Muscle layer of duodenum (tissue), 2 donors: ENCODE results near the gene BANF2.

Source experiments
- H3K27ac ChIP-seq: one replicate; pipeline ENCODE4 v1.7.0; 2013; ENCODE audit warnings: mild to moderate bottlenecking, low read length
- H3K27me3 ChIP-seq: one replicate; pipeline ENCODE4 v1.7.0; 2013; ENCODE audit warnings: low read depth, mild to moderate bottlenecking, control low read depth, low read length
- H3K36me3 ChIP-seq, 2 donors: one replicate each; pipeline ENCODE4 v1.7.0; 2013; ENCODE audit warnings: low read length in 2 of 2, control low read depth in 1 of 2, mild to moderate bottlenecking in 1 of 2; ENCODE audit not compliant: insufficient read depth in 2 of 2, control insufficient read depth in 1 of 2
- H3K4me1 ChIP-seq, 2 donors: one replicate each; pipeline ENCODE4 v1.7.0; 2013; ENCODE audit warnings: low read length in 2 of 2, mild to moderate bottlenecking in 2 of 2, control low read depth in 1 of 2, moderate library complexity in 1 of 2; ENCODE audit not compliant: insufficient read depth in 2 of 2, control insufficient read depth in 1 of 2
- H3K4me3 ChIP-seq, 2 donors: one replicate each; pipeline ENCODE4 v1.7.0; 2013; ENCODE audit warnings: low read length in 2 of 2, low read depth in 1 of 2, mild to moderate bottlenecking in 1 of 2
- H3K9me3 ChIP-seq, 2 donors: one replicate each; pipeline ENCODE4 v1.7.0; 2013; ENCODE audit warnings: low read length in 2 of 2, control low read depth in 1 of 2, mild to moderate bottlenecking in 1 of 2; ENCODE audit not compliant: control insufficient read depth in 1 of 2
- donor health status: healthy.

BANF2 gene

DNA sequence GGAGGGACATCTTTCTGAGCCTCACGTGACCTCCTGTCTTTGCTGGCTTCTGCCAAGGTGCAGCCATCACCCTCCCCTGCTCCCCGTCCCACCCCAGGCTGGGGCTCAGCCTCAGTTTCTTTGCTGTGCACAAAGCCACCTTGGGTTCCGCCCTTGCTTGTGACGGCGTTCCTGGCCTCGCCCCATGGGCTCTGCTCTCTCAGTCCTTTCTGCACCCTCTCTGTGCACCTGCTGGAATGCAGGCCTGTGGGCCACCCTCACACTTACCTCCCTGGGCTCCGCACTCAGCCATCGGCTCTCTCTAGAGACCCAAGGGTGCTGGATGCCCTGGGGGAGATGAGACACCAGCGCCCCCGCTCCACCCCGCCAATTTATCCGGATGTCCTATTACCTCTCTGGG lies 28.3 kb downstream of the BANF2 start:
- Histone ChIP-seq H3K4me1 (no peaks in the 10 kb centered on the region), H3K9me3 (no peaks in the 10 kb centered on the region), H3K27ac (no peak overlapping the region), H3K27me3 (no peaks in the 10 kb centered on the region), H3K36me3 (no peaks in the 10 kb centered on the region), H3K4me3 (no peak overlapping the region)

DNA sequence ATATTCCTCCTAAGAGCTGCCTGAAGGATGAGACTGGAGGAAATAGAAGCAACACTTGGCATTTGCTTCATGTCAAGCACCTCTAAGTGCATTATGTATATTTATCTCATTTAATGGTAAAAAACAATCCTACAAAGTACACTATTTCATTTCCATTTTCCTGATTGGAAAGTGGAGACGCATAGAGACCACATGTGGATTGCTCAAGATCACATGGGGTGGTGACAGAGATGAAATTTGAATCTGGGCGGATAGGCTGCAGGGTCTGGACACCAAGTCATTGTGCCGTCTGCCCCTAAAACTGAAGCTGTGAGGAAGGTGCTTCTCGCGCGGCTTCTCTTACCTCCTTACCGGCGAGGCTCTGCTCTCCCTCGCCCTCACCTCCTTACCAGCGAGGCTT lies 30.3 kb downstream of the BANF2 start:
- Histone ChIP-seq H3K4me1 (no peaks in the 10 kb centered on the region), H3K36me3 (no peaks in the 10 kb centered on the region), H3K4me3 (no peak overlapping the region), H3K9me3 (no peaks in the 10 kb centered on the region), H3K27ac (no peak overlapping the region), H3K27me3 (no peaks in the 10 kb centered on the region)

DNA sequence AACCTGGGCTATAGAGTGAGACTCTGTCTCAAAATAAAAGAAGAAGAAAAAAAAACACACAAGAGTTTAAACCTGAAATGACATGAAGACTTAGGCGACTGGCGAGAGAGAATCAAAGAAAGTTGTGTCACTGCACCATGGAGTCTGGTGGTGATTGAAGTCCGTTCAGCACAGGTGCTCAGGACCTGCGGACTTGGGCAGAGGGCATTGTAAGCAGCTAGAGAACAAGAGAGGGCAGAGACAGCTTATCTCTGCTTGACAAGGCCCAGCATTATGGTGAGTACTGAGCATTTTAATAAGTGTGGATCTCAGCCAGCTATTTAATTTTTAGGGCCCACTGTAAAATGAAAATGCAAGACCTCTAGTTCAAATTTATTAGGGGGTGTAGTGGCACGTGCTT lies 31.5 kb downstream of the BANF2 start:
- Histone ChIP-seq H3K4me1 (no peaks in the 10 kb centered on the region), H3K27me3 (no peaks in the 10 kb centered on the region), H3K36me3 (no peaks in the 10 kb centered on the region), H3K9me3 (peaks cover 0 to 4% of the 10 kb centered on the region in 2 donors), H3K27ac (no peak overlapping the region), H3K4me3 (no peak overlapping the region)

DNA sequence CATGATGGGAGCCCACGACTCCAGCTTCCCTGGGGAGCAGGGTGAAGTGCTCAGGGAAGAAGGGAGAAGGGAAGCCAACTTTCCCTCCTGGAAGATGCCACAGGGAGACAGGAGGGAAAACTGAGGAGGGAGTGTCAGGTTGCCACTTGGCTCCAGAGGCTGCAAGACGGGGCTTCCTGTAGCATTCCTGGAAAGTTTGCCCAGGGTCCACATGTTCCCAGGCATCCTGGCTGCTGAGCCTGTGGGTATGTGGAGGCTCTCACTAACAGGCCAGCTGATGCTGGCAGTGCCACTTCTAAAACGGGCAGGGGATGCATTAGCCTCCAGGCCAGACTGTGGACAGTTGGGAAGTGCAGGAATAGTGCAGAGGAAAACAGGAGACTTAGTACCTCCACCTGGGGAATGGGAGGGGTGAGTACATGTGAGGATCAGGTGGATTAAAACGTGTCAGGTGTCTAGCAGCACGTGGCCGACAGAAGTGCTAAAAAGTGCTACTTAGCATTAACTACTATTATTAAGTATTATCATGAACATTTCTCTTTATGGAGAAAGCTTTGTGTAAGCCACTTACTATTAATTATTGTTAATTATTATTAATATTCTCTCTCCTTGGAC lies 33.2 kb downstream of the BANF2 start:
- Histone ChIP-seq H3K9me3 (peaks cover 0 to 5% of the 10 kb centered on the region in 2 donors), H3K4me1 (no peaks in the 10 kb centered on the region), H3K27ac (no peak overlapping the region), H3K27me3 (no peaks in the 10 kb centered on the region), H3K4me3 (no peak overlapping the region), H3K36me3 (no peaks in the 10 kb centered on the region)

DNA sequence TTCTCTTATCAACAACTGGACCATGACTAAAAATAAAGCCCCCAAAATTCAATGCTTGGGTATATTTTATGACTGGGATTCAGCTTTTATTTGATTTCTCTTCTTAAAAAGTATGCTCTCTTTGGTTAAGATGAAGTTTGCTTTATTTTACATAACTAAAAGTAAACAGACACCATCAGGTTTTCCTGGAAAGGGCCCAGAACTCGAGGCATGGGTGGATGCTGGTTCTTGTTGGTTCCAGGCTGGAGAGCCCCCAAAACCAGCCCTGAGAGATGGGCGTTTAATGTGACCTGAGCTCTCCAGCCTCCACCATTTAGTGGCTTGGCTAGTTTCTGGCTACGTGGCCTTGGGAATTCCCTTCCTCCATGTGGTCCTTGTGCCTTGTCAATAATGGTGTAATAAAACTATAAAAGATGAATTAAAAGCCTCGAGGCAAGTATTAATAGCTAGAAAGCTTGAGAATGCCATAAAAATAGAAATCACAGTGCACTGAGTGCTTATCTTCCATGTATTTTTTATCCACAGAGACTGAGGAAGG lies 34.1 kb downstream of the BANF2 start:
- H3K36me3 ChIP-seq: no peaks in the 10 kb centered on the region
- no peak overlapping the region for H3K27ac ChIP-seq
- H3K27me3 ChIP-seq: no peaks in the 10 kb centered on the region
- no peaks in the 10 kb centered on the region for H3K4me1 ChIP-seq
- H3K4me3 ChIP-seq: no peak overlapping the region
- peaks cover 0 to 9% of the 10 kb centered on the region in 2 donors for H3K9me3 ChIP-seq

DNA sequence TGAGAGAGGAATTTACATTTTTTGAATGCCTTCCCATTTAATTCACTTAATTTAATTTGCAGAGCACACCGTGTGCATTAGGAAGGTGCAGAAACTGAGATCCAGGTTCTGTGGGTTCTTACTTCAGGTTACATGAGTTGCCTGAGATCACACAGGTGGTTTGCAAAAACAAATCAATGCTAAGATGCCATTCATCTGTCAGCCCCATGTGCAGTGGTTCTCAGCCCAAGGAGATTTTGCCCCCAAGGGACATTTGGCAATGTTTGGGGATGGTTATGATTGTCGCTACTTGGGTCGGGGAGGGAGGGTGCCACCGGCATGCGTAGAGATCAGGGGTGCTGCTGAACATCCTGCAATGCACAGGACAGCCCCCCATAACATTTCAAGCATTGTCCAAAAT lies 34.6 kb downstream of the BANF2 start:
- Histone ChIP-seq H3K27me3 (no peaks in the 10 kb centered on the region), H3K27ac (no peak overlapping the region), H3K9me3 (peaks cover 0 to 9% of the 10 kb centered on the region in 2 donors), H3K36me3 (no peaks in the 10 kb centered on the region), H3K4me3 (no peak overlapping the region), H3K4me1 (no peaks in the 10 kb centered on the region)

DNA sequence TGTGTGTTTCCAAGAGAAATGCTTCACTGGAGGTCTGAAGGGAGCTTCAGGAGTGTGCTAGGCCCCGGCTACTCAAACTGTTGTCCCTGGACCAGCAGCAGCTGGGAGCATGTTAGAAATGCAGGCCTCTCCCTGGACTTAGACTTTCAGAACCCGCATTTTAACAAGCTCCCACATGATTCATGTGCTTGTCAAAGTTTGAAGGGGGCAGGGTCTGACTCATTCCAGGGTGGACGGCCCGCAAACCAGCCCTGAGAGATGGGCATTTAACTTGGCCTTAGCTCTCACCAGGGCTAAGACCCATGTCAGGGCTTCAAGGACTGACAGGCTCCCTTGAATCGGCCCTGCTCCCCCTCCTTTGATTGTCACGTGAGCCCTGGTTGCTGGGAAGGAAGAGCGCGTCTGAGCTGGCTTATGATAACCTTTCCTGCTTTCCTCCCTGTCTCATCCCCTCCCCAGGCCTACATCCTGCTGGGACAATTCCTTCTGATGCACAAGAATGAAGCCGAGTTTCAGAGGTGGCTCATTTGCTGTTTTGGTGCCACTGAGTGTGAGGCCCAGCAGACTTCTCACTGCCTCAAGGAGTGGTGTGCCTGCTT lies 35.5 kb downstream of the BANF2 start:
- Histone ChIP-seq H3K27me3 (no peaks in the 10 kb centered on the region), H3K9me3 (peaks cover 0 to 9% of the 10 kb centered on the region in 2 donors), H3K27ac (no peak overlapping the region), H3K4me1 (no peaks in the 10 kb centered on the region), H3K4me3 (no peak overlapping the region), H3K36me3 (no peaks in the 10 kb centered on the region)

DNA sequence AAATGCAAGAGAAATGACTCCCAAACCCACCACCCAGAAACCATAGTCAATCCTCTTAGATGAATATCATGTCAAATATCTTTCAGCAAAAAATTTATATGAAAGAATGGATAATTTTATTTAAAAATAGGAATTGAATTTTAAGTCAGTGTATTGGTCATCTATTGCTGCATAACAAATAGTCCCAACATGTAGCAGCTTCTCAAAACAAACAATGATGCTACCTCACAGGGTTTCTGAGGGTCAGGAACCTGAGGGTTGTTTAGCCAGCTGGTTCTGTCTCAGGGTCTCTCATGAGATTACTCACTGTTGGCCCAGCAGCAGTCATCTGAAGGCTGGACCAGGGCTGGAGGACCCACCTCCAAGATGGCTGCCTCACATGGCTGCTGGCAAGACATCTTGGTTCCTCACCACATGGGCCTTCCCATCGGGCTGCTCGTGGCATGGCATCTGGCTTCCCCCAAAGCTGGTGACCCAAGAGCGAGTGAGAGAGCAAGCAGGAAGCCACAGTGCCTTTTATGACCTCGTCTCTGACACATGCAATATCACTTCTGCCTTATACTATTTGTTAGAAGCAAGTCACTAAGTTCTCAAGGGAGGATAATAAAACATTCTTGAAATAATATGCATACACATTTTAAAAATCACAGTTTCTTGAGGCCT lies 36.3 kb downstream of the BANF2 start:
- no peaks in the 10 kb centered on the region for H3K36me3 ChIP-seq
- no peak overlapping the region for H3K27ac ChIP-seq
- H3K9me3 ChIP-seq: peaks cover 0 to 9% of the 10 kb centered on the region in 2 donors
- H3K4me1 ChIP-seq: no peaks in the 10 kb centered on the region
- H3K4me3 ChIP-seq: no peak overlapping the region
- H3K27me3 ChIP-seq: no peaks in the 10 kb centered on the region

DNA sequence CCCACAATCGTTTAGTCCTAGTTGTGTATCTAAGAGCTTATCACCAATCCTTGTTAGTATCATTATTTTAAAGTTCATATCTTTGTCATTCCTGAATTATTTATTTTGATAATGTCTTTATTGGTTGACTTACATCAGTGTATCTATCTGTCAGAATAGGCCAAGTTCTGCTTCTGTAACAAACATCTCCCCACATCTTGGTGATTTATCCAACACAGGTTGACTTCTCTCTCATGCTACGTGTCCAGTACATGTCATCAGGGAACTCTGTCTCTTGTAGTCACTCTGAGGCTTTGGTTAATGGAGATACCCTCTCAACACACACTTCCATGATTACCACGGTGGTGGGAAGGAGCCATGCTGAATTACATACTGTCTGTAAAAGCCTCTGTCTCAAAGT lies 38.4 kb downstream of the BANF2 start:
- Histone ChIP-seq H3K4me3 (no peak overlapping the region), H3K27me3 (no peaks in the 10 kb centered on the region), H3K36me3 (no peaks in the 10 kb centered on the region), H3K9me3 (peaks cover 0 to 9% of the 10 kb centered on the region in 2 donors), H3K27ac (no peak overlapping the region), H3K4me1 (no peaks in the 10 kb centered on the region)

DNA sequence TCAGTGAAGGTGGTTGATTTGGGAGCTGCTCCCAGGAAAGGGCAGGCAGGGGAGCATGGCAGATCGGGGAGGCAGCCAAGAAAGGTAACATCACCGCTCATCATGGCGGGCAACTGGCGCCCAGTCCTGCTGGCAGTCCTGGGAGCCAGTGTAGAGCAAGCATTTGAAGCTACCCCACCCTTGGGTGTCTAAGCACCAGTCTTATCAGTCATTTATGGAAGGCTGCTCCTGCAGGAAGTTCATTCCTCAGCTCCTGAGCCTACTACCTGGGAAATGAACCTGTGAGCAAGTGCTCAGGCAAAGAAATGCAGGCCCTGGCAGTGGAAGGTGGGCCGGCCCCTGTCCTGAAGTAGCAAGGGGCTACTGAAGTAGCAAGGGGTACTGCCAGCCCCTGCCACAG lies 41.5 kb downstream of the BANF2 start:
- Histone ChIP-seq H3K4me3 (no peak overlapping the region), H3K4me1 (no peaks in the 10 kb centered on the region), H3K36me3 (no peaks in the 10 kb centered on the region), H3K9me3 (peaks cover 0 to 5% of the 10 kb centered on the region in 2 donors), H3K27me3 (no peaks in the 10 kb centered on the region), H3K27ac (no peak overlapping the region)

DNA sequence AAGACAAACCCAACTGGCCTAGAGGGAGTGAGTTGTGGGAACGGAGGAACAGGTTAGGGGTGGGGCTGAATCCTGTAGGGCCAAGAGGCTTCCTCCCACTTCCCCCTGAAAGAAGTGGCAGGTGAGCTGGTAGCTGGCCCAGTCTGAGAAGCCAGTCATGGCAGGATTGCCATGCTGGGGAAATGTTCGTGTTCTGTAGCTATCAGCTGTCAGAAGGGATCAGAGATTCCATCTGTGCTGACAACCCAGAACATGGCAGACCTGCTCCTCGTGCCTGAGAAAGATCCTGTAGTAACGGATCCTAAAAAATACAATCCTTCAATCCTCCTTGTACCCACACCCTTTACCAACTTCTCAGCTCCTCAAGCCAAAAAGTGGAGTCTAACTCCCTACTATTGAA lies 43.0 kb downstream of the BANF2 start:
- H3K4me3 ChIP-seq: no peak overlapping the region
- no peaks in the 10 kb centered on the region for H3K4me1 ChIP-seq
- no peak overlapping the region for H3K27ac ChIP-seq
- no peaks in the 10 kb centered on the region for H3K36me3 ChIP-seq
- H3K27me3 ChIP-seq: no peaks in the 10 kb centered on the region
- H3K9me3 ChIP-seq: peaks cover 0 to 4% of the 10 kb centered on the region in 2 donors
